Measurements from ENCODE around the gene CD8B2.

Gene CD8B2

GRCh38 chr2:106537791-106538191, 50.6 kb downstream of the CD8B2 start:
- Histone ChIP-seq H3K27ac (ENCODE audit: low read length) (no peak overlapping the region), H3K36me3 (replicated peaks; ENCODE audit: insufficient read depth, low read length) (no peaks in the 10 kb centered on the region), H2AFZ (ENCODE audit: low read length) (no peak overlapping the region), H3K79me2 (ENCODE audit: low read length) (no peaks in the 10 kb centered on the region), H3K4me2 (ENCODE audit: low read depth, low read length) (no peak overlapping the region), H3K9me2 (replicated peaks; ENCODE audit: insufficient read depth, low read length) (no peaks in the 10 kb centered on the region), H3K4me1 (ENCODE audit: low read length) (0 out of 2 replicates have a peak, but pooled peaks cover 4% of the 10 kb centered on the region), H3K9me3 (replicated peaks; ENCODE audit: insufficient read depth, low read length) (no peaks in the 10 kb centered on the region), H3K4me3 (ENCODE audit: low read length) (no peak overlapping the region), H3K27me3 (replicated peaks; ENCODE audit: insufficient read depth, low read length) (no peaks in the 10 kb centered on the region), H3F3A (ENCODE audit: insufficient read depth, low read length) (no peaks in the 10 kb centered on the region), H3K9ac (ENCODE audit: low read length) (no peak overlapping the region), H4K20me1 (ENCODE audit: insufficient read depth, low read length) (no peaks in the 10 kb centered on the region)
- TF ChIP-seq CTCF (IDR thresholded peaks at IDR 0.05; ENCODE audit: low read length) (no peak), EZH2phosphoT487 (IDR thresholded peaks at IDR 0.05; ENCODE audit: low read length) (no peak), EZH2 (optimal IDR thresholded peaks at IDR 0.05; ENCODE audit: low read depth, low read length) (no peak)
- DNase-seq: no peak

GRCh38 chr2:106540886-106541285, 53.7 kb downstream of the CD8B2 start:
- Histone ChIP-seq H3K9me3 (replicated peaks; ENCODE audit: insufficient read depth, low read length) (no peaks in the 10 kb centered on the region), H3F3A (ENCODE audit: insufficient read depth, low read length) (no peaks in the 10 kb centered on the region), H3K9ac (ENCODE audit: low read length) (no peak overlapping the region), H3K27ac (ENCODE audit: low read length) (no peak overlapping the region), H4K20me1 (ENCODE audit: insufficient read depth, low read length) (no peaks in the 10 kb centered on the region), H2AFZ (ENCODE audit: low read length) (no peak overlapping the region), H3K4me3 (ENCODE audit: low read length) (no peak overlapping the region), H3K4me1 (ENCODE audit: low read length) (0 out of 2 replicates have a peak, but pooled peaks cover 4% of the 10 kb centered on the region), H3K36me3 (replicated peaks; ENCODE audit: insufficient read depth, low read length) (no peaks in the 10 kb centered on the region), H3K4me2 (ENCODE audit: low read depth, low read length) (no peak overlapping the region), H3K79me2 (ENCODE audit: low read length) (no peaks in the 10 kb centered on the region), H3K27me3 (replicated peaks; ENCODE audit: insufficient read depth, low read length) (no peaks in the 10 kb centered on the region), H3K9me2 (replicated peaks; ENCODE audit: insufficient read depth, low read length) (no peaks in the 10 kb centered on the region)
- DNase-seq: no peak
- no peak for TF ChIP-seq CTCF (IDR thresholded peaks at IDR 0.05; ENCODE audit: low read length)
- no peak for TF ChIP-seq EZH2phosphoT487 (IDR thresholded peaks at IDR 0.05; ENCODE audit: low read length)
- TF ChIP-seq EZH2 (optimal IDR thresholded peaks at IDR 0.05; ENCODE audit: low read depth, low read length): no peak

GRCh38 chr2:106541333-106541732, 54.2 kb downstream of the CD8B2 start:
- H2AFZ ChIP-seq (ENCODE audit: low read length): no peak overlapping the region
- H3F3A ChIP-seq (ENCODE audit: insufficient read depth, low read length): no peaks in the 10 kb centered on the region
- H3K9ac ChIP-seq (ENCODE audit: low read length): no peak overlapping the region
- H4K20me1 ChIP-seq (ENCODE audit: insufficient read depth, low read length): no peaks in the 10 kb centered on the region
- H3K9me3 ChIP-seq (replicated peaks; ENCODE audit: insufficient read depth, low read length): no peaks in the 10 kb centered on the region
- no peak overlapping the region for H3K4me3 ChIP-seq (ENCODE audit: low read length)
- TF ChIP-seq EZH2phosphoT487 (IDR thresholded peaks at IDR 0.05; ENCODE audit: low read length): no peak
- TF ChIP-seq CTCF (IDR thresholded peaks at IDR 0.05; ENCODE audit: low read length): no peak
- TF ChIP-seq EZH2 (optimal IDR thresholded peaks at IDR 0.05; ENCODE audit: low read depth, low read length): no peak
- H3K9me2 ChIP-seq (replicated peaks; ENCODE audit: insufficient read depth, low read length): no peaks in the 10 kb centered on the region
- no peaks in the 10 kb centered on the region for H3K27me3 ChIP-seq (replicated peaks; ENCODE audit: insufficient read depth, low read length)
- no peaks in the 10 kb centered on the region for H3K36me3 ChIP-seq (replicated peaks; ENCODE audit: insufficient read depth, low read length)
- no peak overlapping the region for H3K4me2 ChIP-seq (ENCODE audit: low read depth, low read length)
- no peaks in the 10 kb centered on the region for H3K79me2 ChIP-seq (ENCODE audit: low read length)
- 0 out of 2 replicates have a peak, but pooled peaks cover 4% of the 10 kb centered on the region for H3K4me1 ChIP-seq (ENCODE audit: low read length)
- no peak overlapping the region for H3K27ac ChIP-seq (ENCODE audit: low read length)
- DNase-seq: no peak

All from MM.1S (cell line).